ENCODE data around the gene ZNF426.

The ZNF426 gene

DNA sequence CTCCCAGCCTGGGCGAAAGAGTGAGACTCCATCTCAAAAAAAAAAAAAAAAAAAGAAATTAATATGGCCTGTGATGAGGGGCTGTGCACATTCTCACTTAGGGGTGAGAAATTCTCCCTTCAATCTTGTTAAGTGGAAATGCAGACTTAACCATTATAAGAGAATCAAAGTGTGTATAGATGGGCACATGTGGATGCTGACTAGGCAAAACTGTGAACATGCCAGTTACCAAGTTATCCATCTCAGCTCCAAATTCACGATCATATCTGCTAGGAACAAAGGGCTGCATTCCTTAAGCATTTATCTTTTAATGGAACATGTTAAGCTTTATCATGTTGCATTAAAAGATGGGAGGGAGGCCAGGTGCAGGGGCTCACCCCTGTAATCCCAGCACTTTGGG, 44.3 kb downstream of the ZNF426 start:
- Histone ChIP-seq H3K36me3 (ENCODE audit: insufficient read depth, low read length) (no peaks in the 10 kb centered on the region), H3K4me1 (ENCODE audit: control insufficient read depth, insufficient read depth, low read length, unreplicated experiment) (no peaks in the 10 kb centered on the region), H3K79me2 (ENCODE audit: control insufficient read depth, insufficient read depth, low read length, unreplicated experiment) (peaks cover 4% of the 10 kb centered on the region), H2AFZ (ENCODE audit: low read length, unreplicated experiment) (no peak overlapping the region), H3K27ac (ENCODE audit: low read depth, low read length) (no peak overlapping the region), H3K4me3 (ENCODE audit: low read depth, low read length) (no peak overlapping the region), H3K27me3 (ENCODE audit: insufficient read depth, low read length) (no peaks in the 10 kb centered on the region)

DNA sequence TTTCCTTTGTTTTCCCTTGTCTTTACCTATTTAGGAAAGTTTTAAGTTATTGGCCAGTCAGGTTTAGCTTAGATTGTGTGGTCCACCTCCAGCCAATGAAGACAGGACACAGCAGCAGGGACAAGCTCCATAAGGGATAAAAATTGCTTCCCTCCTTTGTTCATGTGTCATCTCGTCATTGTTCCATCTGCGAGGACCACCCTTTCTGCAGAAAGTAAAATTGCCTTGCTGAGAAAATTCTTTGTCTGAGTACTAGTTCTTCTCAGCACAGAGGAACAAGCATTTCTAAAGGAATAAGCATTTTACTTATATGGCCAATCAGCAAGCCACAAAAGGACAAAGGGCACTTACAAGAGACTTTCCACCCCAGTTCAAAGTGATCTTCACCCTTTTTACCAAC, 51.4 kb downstream of the ZNF426 start:
- Histone ChIP-seq H3K4me3 (ENCODE audit: low read depth, low read length) (no peak overlapping the region), H3K36me3 (ENCODE audit: insufficient read depth, low read length) (peaks cover 7% of the 10 kb centered on the region; the same call in 1 of the 2 replicates), H3K27ac (ENCODE audit: low read depth, low read length) (no peak overlapping the region), H2AFZ (ENCODE audit: low read length, unreplicated experiment) (no peak overlapping the region), H3K79me2 (ENCODE audit: control insufficient read depth, insufficient read depth, low read length, unreplicated experiment) (peaks cover 4% of the 10 kb centered on the region), H3K27me3 (ENCODE audit: insufficient read depth, low read length) (no peaks in the 10 kb centered on the region), H3K4me1 (ENCODE audit: control insufficient read depth, insufficient read depth, low read length, unreplicated experiment) (no peaks in the 10 kb centered on the region)

DNA sequence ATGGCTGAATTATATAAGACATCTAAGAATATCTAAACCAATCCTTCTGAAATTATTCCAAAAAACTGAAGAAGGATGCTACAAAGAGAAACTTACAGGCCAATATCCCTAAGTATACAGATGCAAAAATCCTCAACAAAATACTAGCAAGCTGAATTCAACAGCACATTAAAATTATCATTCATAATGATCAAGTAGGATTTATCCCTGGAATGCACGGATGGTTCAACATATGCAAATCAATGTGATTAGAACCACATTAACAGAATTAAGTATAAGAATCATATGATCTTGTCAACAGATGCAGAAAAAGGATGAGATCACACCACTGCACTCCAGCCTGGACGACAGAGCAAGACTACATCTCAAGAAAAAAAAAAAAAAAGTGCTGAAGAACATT, 53.3 kb downstream of the ZNF426 start:
- Histone ChIP-seq H2AFZ (ENCODE audit: low read length, unreplicated experiment) (no peak overlapping the region), H3K27me3 (ENCODE audit: insufficient read depth, low read length) (no peaks in the 10 kb centered on the region), H3K36me3 (ENCODE audit: insufficient read depth, low read length) (peaks cover 7% of the 10 kb centered on the region; the same call in 1 of the 2 replicates), H3K79me2 (ENCODE audit: control insufficient read depth, insufficient read depth, low read length, unreplicated experiment) (peaks cover 4% of the 10 kb centered on the region), H3K4me3 (ENCODE audit: low read depth, low read length) (no peak overlapping the region), H3K4me1 (ENCODE audit: control insufficient read depth, insufficient read depth, low read length, unreplicated experiment) (no peaks in the 10 kb centered on the region), H3K27ac (ENCODE audit: low read depth, low read length) (no peak overlapping the region)

DNA sequence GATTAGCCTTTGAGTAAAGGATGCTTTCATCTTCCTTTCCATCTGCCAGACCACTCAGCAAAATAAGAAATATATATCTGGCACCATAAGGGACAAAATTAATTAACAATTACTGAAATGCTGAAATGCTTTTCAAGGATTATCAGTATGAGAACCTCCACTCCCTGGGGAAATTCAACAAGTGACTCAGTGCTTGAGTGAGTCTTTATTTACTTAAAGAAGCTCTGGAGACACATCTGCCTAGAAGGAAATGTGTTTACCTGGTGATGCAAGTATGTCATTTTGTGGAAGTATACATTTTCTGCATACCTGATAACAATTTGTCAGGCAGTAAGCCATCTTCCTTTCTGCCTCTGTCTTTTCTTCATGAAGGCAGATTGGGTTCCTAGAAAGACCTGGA, 63.5 kb downstream of the ZNF426 start:
- no peaks in the 10 kb centered on the region for H3K4me1 ChIP-seq (ENCODE audit: control insufficient read depth, insufficient read depth, low read length, unreplicated experiment)
- H2AFZ ChIP-seq (ENCODE audit: low read length, unreplicated experiment): no peak overlapping the region
- H3K27me3 ChIP-seq (ENCODE audit: insufficient read depth, low read length): no peaks in the 10 kb centered on the region
- H3K4me3 ChIP-seq (ENCODE audit: low read depth, low read length): no peak overlapping the region
- peaks cover 3% of the 10 kb centered on the region for H3K79me2 ChIP-seq (ENCODE audit: control insufficient read depth, insufficient read depth, low read length, unreplicated experiment)
- H3K36me3 ChIP-seq (ENCODE audit: insufficient read depth, low read length): peaks cover 5% of the 10 kb centered on the region; the same call in 1 of the 2 replicates
- no peak overlapping the region for H3K27ac ChIP-seq (ENCODE audit: low read depth, low read length)

All from ACC112 (cell line).